GM21381 (cell line): Measurements from ENCODE around the gene RNF32.
"Not testable (repeated sequence)": the region's sequence is repeated elsewhere in the genome, so short reads cannot be mapped to it uniquely, and the experiment has no call there.

Source experiments
- ATAC-seq: cut with Tn5 transposase; IDR thresholded peaks from one replicate; pipeline ENCODE4 v1.9.1; 2021; ENCODE audit warnings: mild to moderate bottlenecking, moderate library complexity; ENCODE audit not compliant: unreplicated experiment

RNF32 gene

DNA sequence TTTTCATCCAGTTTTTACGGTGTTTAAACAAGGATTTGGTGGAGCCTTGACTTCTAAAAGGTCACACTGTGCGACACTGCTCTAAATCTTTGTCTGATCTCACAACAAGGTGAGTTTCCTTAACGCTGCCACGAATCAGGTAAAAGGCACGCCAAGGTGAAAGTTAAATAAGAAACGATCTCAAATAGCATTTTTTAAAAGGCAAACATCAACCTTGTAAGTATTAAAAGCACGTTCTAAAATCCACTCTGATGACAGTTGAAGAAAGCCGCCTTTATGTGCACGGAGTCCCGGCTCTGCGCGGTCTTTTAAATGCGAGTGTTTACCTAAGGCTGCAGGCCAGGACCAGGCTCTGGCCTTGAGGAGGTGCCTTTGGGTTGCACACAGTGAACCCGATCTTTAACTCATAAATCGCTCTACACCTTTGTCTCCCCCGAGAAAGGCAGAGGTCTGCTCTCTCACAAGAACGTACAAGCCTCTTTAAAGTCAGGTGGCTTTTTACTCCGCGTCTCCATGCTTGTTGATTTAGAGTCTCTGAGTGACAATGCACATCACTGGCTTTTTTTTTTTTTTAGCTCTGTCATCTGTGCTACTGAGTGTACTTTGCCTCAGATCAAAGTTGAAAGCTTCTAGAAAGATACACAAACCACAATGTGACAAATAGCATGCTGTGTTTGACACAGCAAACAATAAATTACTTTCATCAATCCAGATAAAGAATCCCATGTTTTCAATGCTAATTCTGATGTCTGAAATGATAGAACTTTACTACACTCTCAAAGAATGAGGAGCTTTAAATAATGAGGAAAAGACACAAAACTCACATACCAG, 25.9 kb upstream of the RNF32 start:
- no peak for ATAC-seq

DNA sequence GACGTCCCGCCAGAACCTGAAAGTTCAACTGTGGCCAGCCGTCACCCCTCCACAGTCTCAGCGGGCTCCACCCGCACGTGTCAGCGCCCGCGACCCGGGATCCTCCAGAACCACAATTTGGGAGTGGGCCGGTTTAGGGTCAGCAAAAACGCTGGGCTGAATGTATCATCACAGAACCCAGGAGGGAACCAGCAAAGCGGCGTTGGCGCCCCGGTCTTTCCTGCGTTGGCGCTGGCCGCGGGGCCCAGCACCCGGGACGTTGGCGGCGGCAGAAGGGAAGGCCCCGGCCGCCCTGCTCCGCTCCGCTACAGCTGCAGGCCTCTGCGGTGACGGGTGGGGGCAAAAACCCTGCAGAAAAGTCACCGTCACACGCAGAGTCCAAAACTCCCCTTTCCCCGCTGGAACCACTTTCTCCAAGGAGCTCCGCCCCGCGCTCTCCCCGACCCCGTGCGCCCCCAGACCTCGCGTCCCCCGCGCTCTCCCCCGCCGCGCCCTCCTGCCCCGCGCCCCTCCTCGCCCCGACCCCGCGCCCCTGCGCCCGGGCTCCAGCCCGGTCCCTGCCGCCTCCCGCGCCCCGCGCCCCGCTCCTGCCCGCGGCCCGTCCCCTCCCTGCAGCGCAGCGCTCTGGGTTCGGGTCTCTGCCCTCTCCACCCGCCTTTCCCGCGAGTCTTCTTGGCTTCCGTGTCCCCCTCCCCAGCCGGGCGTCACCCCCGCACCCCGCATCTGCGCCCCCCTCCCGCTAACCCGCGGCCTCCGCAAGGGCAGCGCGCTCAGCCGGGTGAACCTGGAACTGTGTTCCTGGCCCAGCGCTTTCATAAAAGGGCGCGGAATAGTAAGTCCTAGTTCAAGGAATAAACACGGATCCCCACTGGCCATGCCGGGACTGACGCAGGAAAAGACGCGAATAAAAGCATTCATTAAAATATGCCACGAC, 24.0 kb upstream of the RNF32 start:
- no peak for ATAC-seq

DNA sequence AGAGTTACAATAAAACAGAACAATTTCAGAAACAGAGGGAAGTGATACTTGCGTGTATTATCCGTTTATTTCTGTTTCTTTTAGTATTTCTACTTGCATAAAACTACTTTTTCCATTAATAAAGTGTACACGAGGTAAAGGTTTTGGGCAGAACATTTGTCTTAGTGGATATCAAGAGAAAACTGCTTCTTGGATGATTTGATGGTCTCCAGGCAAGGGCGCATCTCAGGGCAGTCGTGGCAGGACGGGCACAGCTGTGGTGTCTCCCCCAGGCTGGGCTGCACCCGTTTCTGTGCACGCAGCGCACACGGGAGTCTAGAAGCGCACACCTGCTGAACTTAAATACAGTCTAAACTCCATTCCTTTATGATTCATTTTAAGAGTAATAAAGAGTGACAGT, 23.4 kb upstream of the RNF32 start:
- no peak for ATAC-seq

DNA sequence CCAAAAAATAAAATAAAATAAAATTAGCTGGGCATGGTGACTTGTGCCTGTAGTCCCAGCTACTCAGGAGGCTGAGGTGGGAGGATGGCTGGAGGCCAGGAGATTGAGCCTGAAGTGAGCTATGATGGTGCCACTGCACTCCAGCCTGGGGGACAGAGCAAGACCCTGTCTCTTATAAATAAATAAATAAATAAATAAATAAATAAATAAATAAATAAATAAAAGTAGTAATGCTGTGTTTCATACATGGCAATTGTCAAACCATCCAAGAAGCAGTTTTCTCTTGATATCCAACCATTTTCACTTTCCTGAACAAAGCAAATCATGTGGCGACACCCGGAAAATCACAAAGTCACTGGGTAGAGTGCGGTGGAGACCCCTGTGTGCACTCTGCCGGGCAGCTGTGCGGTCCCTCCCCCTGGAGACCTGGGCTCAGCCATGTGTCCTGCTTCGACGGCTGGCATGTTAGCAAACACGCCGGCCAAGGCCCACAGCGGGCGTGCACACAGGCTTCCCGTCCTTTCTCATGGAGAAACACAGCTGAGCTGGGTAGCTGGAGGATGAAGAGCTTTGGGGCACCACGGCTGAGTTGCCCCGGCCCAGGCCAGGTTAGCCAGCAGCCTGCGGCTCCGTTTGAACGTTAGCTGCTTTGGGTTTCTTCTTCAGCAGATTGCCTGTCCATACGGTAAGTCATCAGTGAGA, 22.3 kb upstream of the RNF32 start:
- ATAC-seq: no peak

DNA sequence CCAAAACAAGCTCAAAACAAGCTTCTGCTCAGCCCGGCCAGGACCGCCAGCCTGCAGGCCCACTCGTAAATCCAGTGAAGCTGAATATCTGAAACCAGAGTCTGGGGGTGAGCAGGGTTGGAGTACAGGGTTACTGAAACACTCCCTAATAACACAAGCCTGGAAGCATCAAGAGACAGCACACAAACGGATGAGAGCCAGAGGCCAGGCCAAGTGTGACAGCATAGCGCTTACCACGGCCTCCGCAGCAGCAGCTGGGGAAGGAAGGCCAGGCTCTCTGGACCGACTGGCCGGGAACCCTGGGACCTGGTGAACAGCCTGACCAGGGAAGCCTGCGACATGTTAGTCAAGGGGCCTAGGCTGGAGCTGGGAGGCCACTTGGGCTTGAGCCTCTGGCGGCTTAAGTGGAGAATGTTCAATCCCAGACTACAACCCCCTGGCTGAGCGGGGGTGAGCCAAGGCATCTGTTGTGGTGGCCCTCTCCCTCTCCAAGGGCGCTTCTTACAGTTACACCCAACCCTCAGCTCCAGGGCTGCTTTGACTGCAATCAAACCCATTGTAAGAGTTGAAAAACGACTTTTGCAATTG, 21.7 kb upstream of the RNF32 start:
- ATAC-seq: no peak

DNA sequence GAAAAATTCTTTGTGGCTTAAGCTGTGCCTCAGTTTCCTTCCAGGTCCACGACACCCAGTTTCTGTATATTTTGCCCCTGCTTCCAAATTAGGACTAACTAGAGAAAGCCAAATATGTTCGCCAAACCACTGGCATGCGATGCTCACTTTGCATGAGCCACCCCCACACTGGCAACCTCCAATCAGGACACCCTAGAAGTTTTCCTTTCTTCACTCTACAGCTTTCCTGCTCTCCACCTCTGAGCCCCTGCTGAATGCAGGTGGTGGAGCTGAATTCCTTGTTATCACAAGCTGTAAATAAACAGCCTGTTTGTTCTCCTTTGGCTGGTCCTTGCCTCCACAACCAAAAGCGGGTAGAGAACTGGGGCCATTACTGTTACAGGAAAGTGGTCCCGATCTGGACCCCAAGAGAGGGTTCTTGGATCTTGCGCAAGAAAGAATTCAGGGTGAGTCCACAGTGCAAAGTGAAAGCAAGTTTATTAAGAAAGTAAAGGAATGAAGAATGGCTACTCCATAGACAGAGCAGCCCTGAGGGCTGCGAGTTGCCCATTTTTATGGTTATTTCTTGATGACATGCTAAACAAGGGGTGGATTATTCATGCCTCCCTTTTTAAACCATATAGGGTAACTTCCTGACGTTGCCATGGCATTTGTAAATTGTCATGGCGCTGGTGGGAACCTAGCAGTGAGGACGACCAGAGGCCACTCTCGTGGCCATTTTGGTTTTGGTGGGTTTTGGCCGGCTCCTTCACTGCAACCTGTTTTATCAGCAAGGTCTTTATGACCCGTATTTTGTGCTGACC, 20.9 kb upstream of the RNF32 start:
- not testable (repeated sequence) for ATAC-seq

DNA sequence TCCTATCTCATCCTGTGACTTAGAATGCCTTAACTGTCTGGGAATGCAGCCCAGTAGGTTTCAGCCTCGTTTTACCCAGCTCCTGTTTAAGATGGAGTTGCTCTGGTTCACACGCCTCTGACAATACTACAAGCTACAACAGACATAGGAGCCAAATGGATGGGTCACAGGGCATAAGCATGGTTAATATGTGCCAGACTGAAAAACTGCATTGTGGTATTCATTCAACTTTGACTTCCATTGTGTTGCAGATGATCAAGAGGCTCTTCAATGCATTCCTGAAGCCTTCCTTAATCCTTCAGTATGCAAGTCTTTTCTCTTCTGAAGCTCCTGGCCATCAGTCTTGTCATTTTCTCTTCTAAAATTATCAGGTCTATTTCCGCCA, 20.3 kb upstream of the RNF32 start:
- no peak for ATAC-seq

DNA sequence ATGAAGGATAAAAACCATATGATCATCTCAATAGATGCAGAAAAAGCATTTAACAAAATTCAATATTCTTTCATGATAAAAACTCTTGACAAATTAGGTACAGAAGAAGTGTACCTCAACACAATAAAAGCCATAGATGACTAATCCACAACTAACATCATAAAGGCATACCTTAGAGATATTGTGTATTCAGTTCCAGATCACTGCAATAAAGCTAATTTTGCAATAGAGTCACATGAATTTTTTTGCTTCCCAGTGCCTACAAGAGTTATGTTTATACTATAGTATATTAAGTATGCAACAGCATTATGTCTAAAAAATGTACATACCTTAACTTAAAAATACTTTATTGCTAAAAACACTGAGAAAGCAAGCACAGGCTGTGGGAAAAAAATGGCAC, 18.9 kb upstream of the RNF32 start:
- ATAC-seq: no peak

DNA sequence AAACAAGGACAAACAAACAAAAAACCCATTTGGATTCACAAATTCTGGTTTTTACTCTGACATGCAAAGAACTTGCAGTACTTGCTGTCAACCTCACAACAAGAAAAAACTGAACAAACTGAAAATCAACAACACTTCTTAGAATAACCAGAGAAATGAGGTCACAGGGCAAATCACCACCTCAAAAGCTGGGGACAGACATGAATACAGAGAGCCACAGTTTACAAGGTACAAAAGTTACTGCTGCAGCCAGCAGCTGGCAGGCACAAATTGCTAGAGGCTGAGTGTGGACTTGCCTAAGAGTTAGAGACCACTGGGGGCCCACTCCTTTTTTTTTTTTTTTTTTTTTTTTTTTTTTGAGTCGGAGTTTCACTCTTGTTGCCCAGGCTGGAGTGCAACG, 15.0 kb upstream of the RNF32 start:
- no peak for ATAC-seq

DNA sequence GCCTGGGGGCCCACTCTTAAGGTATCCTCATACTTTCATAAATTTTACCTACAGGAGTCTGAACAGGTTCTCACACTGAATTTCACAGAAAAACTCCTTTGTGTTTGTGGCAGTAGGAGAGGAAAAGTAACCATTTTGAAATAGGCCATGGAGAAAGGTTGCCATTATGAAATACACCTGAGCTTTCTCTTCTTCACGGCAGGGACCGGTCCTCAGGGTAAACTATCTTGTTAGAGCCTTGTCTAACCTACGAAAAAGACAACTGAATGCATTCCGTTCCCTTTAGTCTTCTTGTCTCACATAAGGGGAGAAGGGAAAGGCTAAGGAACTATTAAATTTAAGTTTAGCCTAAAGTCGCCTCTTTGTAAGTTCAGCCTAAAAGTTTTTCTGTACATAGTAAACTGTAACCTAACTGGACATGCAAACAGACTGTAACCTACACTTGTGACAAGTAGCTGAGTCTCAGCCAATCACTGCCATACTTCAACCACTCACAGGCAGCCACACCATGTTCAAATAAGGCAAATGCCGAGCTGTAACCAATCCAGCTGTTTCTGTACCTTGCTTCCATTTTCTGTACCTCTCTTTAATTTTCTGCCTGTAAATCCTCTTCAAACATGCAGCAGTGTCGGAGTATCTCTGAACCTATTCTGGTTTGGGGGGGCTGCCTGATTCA, 14.2 kb upstream of the RNF32 start:
- ATAC-seq: no peak

DNA sequence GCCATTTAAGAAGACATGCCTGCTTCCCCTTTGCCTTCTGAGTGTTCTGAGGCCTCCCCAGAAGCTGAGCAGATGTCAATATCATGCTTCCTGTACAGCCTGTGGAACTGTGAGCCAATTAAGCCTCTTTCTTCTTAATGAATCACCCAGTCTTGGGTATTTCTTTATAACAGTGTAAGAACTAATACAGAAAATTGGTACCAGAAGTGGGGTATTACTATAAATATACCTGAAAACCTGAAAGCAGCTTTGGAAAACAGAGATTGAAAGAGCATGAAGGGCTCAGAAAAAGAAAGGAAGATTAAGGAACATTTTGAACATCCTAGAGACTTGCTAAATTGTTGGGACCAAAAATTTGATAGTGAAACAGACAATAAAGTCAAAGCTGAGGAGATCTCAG, 12.0 kb upstream of the RNF32 start:
- ATAC-seq: no peak

DNA sequence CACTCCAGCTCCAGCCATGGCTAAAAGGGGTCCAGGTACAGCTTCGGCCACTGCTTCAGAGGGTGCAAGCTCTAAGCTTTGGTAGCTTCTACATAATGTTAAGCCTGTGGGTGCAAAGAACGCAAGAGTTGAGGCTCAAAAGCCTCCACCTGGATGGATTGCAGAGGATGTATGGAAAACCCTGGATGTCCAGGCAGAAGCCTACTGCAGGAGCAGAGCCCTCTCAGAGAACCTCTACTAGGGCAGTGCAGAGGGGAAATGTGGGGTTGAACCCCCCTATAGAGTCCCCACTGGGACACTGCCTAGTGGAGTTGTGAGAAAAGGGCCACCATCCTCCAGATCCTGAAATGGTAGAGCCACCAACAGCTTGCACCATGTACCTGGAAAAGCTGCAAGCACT, 10.7 kb upstream of the RNF32 start:
- ATAC-seq: no peak

DNA sequence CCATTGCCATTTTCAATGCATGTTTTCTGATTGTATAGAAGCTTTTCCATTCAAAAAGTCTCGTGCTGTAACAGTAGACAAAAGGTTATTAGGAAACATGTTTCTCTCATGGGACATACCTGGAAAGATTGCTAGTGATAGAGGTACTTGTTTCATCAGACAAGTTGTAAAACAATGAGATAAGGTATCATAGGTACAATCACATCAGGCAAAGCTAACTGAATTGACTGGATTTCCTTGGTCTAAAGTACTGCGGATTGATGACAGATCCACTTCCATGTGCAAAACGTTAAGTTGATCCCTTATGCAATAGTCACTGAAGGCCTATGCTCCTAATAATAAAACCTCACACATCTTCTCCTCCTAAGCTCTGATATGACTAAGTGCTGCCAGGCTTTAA, 6.5 kb upstream of the RNF32 start:
- ATAC-seq: no peak

DNA sequence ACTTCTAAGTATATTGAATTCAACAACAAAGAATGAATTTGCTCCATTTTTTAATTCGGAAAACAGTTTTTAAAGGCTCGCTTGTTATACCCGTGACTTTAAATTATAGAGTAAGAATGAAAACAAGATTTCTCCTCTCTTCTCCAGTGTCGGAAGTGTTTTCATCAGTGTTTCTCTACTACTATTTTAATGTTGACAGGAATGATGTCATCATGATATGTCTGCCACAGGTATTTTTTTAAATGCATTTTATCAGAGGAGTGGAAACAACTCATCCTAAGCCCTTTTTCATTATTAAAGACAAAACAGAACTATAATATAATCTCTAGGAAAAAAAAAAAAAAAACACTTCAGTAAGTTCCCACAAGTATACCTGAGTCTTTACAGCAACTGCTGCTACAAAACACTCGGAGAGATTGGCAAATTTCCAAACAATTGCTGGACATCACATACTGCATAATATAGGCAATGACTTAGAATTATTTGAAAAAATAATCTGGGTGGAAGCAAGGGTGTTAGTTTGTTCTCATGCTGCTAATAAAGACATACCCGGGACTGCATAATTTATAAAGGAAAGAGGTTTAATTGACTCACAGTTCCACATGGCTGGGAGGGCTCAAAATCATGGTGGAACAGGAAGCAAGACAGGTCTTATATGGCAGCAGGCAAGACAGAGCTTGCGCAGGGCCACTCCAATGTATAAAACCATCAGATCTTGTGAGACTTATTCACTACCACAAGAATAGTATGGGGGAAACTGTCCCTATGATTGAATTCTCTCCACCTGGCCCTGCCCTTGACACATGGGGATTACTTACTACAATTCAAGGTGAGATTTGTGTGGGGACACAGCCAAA, 4.8 kb upstream of the RNF32 start:
- no peak for ATAC-seq

DNA sequence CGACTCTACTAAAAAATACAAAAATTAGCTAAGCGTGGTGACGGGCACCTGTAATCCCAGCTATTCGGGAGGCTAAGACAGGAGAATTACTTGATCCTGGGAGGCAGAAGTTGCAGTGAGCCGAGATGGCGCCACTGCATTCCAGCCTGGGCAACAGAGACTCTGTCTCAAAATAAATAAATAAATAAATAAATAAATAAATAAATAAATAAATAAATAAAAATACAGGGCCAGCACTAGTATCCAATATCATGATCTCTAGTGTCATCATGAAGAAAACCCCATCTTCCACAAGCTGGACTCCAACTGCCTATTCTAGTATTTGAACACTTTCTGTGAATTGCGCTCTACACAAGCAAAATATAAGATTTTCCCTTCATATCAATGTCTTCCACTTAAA, 3.5 kb upstream of the RNF32 start:
- ATAC-seq: not testable (repeated sequence)

DNA sequence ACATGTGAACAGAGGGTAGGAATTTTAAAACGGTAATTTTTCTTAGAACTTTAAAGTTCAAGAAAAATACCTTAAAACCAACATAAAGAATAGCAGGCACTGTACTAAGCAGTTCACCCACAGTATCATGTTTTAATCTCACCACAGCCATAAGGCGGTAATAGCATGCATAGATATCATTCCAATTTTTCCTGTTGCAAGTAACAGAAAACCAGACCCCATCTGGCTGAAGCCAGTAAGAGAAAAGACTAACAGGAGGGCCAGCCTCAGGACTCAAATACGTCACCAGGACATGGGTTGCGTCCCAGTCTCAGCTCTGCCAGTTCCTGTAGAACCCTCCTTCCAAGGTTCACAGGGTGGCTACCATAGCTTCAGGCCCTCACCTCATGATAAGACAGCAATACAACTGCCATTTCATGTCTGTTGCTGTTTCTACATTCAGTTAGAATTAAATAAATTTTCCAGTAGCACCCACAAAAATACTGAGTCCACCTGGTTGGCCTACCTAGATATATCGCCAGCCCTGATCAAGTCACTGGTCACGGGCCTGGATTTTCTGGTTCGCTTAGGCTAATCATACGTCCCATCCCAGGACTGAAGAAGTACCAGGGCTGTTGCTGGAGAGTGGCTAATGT, 2.0 kb upstream of the RNF32 start:
- ATAC-seq: no peak

DNA sequence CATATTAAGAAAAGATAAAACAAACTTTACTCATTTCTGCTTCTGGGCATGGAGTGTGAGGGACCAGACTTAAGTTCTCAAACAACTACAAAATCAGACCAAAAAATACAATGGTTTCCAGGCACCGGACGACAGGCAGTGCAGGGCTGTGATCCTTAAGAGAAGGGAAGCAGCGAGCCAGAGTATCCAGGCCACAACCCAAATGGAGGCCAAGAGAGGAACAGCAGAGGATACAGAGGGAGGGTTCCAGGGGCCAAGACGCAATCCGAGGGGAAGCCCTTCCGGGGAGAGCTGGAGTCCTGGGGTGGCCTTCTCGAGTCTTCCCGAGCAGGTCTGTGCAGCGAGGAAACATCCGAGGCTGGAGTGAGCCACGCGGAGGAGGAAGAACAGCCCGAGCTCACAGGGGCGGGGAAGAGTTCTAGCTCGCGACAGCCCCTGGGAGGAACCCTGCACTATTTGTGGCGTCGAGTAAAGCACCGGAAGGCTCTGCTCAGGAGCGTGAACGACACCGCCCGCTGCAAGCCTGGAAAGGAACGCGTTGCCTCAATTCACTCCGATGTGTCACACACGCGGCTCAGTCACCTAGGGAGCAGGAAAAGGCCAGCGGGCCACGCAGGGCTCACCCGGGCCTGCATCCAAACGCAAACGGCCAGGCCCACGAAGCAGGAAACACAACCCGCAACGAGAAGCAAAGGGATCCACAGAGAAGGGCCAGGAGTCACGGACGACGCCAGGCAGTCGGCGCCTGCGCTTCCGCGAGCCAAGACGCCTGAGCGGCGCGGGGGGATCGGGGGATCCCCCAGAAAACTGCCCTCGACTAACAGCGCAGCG, 933 bp upstream of the RNF32 start:
- no peak for ATAC-seq
